ENCODE measurements around the gene IRX5.
A peak's percentile ranks its signal among the peaks of the same experiment; 100 is the strongest.

The IRX5 gene

DNA sequence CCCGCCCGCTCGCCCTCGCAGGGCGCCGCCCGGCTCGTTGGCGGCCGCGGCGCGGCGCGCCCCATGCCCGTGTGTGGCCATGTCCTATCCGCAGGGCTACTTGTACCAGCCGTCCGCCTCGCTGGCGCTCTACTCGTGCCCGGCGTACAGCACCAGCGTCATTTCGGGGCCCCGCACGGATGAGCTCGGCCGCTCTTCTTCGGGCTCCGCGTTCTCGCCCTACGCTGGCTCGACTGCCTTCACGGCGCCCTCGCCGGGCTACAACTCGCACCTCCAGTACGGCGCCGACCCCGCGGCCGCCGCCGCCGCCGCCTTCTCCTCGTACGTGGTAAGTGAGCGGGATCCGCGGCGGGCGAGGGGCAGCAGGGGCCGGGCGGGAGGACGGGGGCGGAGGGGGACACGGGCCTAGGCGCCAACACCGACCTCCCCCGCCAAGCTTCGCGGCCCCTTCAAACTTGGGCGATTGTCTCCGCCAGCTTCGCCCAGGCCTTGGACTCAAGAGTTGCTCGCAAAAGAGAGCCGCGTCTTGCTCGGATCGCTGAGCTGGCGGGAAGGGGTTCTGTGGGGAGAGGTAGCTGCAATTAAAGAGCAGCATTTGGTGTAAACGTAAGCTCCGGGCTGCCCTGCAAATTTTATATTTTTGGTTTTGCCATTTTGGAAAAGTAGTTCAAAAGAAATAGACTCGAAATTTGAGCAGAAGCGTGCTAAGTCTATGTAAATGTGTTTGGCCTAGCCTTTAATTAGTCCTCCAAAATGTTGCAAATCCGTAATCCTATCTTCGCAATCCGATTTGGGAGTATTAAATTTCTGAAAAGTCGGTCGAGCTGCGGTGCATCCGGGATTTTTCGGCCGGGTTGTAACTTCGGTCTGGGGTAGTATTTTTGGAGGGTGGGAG lies 702 bp downstream of the IRX5 start:
- DNase-seq, result peak in 1 of 6 experiments; percentile 41

DNA sequence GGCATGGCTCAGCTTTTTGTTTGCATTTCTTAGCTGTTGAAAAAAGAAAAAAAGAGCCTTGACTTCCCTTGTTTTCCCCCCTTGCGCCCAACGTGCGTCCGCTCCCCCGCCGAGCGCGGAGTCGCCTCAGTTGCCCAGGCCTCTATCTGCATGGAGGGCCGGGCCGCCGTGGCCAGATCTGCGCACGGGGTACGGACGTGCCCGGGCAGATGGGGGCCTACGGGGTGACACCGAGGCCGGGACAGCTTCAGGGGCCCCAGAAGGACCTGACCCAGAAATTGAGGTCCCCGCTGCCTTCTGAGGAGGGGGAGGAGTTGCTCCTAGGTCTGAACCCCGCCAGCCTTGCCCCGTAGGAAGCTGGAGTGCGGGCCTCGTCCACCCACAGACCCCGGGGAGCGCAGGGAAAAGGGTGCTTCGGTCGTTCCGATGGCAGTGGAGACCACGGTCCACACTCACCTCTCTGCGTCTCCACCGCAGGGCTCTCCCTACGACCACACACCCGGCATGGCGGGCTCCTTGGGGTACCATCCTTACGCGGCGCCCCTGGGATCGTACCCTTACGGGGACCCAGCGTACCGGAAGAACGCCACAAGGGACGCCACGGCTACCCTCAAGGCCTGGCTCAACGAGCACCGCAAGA lies 1.5 kb downstream of the IRX5 start:
- DNase-seq, result no peak

DNA sequence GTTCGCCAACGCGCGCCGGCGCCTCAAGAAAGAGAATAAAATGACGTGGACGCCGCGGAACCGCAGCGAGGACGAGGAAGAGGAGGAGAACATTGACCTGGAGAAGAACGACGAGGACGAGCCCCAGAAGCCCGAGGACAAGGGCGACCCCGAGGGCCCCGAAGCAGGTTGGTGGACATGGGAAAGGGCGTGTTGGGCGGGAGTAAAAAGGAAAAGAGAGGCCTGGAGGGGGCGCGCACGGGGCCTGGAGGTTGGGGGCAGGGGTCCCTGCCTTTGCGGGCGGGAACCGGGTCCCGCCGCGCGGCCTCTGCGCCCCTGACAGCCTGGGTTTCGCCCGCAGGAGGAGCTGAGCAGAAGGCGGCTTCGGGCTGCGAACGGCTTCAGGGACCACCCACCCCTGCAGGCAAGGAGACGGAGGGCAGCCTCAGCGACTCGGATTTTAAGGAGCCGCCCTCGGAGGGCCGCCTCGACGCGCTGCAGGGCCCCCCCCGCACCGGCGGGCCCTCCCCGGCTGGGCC lies 2.1 kb downstream of the IRX5 start:
- no peak for DNase-seq

DNA sequence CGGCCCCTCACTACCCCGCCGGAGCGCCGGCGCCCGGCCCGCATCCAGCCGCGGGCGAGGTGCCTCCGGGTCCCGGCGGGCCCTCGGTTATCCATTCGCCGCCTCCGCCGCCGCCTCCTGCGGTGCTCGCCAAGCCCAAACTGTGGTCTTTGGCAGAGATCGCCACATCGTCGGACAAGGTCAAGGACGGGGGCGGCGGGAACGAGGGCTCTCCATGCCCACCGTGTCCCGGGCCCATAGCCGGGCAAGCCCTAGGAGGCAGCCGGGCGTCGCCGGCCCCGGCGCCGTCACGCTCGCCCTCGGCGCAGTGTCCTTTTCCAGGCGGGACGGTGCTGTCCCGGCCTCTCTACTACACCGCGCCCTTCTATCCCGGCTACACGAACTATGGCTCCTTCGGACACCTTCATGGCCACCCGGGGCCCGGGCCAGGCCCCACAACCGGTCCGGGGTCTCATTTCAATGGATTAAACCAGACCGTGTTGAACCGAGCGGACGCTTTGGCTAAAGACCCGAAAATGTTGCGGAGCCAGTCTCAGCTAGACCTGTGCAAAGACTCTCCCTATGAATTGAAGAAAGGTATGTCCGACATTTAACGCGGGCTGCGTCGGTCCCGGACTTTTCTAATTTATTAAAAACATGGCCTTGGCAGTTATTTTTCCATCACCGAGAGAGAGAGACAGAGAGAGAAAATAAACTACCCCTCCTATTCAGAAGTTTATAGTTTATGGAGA lies 2.8 kb downstream of the IRX5 start:
- peak in 1 of 6 experiments; percentile 6 for DNase-seq

DNA sequence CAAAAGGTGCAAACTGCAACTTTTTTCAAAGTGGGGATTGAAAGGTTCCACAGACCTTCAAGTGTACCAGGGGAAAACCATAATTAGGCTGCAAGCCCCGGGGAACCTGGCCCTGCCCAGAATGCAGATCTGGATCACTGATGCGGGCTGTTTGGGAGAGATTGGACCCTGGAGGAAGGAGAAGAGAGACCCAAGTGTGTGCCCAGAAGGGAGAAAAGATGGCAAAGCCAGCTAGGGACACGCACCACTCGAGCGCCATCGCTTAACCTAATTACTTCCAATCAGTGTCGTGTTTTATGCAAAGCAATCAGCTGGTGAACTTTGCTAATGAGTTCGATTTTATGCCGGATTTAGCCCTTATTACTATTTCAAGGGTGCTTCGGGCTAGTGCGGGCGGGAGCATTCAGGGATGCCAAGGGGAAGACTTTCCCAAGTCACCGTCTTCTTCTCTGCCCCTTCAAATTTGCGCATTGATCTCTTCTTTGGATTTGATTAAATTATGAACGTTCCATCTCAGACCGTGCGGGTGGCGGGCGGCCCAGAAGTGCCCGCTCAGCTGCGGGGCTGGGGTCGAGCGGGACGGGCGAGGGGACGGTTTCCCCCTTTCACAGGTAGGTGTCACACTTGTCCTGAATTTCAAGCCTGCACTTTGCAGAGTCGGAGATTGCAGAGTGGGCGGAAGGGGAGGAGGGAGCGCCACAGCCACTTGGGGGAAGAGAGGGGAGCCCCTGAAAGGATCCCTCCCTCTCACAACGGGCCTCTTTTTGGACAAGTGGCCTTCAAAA lies 4.0 kb downstream of the IRX5 start:
- DNase-seq, result no peak

DNA sequence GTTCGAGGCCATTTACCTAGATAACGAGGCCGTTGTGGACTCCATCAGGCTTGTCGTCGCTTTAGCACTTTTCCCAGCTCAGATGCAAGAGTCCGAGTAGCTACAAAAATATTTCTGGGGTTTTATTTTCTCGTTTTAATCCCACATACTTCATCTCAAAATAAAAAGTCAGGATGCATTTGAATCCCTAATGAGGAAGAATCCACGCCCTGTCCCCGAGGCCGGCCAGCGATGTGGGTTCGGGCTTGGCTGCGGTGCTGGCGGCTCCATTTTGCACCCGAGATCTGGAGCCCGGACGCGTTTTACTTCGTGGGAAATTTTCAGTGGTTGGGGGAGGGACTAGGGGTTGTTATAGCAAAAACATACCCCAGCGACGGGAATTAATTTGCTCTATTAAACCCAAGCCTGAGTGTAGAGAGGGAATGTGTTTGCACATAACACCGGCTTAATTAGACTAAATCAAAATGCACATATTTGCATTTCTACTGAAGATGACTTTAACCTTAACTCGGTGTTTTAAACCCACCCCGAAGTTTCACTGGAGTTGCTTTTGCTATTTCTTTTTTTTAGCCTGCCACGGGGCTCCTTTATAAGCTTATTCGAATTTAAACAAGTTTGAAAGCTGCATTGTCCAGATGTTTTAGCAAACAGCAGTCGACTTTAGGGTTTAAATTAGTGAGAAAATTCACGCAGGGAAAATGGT lies 4.8 kb downstream of the IRX5 start:
- no peak for DNase-seq

DNA sequence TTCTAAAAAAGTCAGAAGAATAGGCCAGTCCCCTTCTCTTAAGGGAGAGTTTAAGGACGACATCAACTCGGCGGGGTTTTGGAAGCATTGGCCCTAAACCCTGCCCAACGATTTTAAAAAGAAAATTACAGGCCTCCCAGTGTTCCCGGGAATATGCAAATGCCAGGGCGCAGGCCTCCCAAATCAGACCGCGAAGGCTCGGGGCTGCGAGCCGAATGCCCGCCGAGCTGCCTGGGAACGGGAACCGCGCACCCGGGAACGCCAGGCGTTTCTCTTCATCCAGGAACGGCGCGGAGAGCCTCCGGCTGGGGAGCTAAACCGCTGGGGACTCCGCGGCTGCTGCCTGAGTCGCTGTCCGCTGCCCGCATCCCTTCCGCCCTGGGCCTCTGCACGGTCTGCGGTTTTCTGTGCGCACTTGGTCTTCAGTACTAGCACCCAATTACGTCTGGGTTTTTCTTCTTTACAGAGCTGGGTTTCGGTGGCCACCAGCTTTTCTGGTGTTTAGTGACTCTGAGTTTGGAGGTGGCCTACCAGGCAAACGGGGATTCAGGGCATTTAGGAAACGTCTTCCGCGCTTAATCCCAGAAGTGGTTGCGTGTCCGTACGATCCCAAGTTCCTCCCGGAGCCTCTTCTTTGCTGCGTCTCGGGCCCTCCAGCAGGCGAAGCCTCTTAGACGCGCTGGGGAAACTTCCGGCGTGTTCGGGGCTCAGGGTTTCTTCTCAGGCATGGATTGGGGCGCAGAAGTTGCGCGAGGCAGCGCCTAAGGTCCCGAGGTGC lies 5.7 kb downstream of the IRX5 start:
- DNase-seq, result peak in 1 of 6 experiments; percentile 16

DNA sequence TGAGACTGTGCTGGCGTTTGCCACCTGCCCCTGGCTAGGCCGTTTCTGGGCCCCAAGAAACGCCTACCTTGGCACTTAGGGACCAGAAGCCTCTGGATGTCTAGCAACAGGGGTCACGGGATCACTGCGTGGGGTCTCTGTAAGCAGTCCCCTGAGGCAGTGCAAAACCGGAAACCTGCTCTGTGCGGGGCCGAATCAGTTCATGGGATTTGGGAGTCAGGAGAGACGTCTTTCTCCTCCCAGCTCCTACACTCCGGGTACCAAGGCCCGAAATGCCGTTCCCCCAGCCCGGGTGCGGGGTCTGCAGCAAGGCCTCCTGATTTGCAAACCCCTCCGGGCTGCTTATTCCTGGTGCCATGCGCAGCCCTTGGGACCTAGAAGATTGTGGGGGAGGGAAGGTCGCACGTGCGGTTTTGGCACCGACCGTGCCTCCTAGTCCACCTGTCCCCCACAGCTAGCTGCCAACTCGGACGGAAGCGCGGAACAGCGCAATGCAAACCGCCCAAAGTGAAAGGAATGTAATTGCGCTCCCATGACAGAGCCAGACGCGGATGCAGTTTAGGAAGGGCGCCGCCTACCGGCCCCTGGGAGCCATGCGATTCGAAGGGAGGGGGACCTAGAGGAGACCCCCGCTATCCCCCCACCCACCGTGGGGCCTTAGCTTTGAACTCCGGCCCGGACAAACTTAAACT lies 6.5 kb downstream of the IRX5 start:
- DNase-seq, result no peak

DNA sequence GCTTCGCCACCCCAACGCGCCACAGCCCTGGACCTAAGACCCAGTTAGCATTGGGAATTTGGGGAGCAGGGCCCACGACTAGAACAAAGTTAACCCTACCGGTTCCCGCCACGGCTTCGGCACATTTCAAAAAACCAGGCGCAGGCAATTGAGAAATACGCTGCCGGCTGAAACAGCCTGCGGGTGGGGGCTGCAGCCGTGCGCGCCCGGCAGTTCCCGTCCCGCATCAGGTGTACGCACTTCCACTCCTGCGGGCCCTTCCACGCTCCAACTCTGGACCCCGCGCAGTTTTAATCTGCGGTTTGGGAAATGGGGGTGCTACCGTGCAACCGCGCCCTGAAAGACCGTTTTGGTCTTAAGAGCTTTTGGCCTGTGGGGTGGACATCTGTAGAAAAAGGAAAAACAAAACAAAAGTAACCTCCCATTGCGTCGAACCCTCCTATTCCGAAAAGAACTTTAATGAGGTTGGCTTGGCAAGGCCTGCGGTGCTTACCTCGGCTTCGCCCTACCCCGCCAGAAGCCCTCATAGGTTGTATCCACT lies 7.1 kb downstream of the IRX5 start:
- no peak for DNase-seq

DNA sequence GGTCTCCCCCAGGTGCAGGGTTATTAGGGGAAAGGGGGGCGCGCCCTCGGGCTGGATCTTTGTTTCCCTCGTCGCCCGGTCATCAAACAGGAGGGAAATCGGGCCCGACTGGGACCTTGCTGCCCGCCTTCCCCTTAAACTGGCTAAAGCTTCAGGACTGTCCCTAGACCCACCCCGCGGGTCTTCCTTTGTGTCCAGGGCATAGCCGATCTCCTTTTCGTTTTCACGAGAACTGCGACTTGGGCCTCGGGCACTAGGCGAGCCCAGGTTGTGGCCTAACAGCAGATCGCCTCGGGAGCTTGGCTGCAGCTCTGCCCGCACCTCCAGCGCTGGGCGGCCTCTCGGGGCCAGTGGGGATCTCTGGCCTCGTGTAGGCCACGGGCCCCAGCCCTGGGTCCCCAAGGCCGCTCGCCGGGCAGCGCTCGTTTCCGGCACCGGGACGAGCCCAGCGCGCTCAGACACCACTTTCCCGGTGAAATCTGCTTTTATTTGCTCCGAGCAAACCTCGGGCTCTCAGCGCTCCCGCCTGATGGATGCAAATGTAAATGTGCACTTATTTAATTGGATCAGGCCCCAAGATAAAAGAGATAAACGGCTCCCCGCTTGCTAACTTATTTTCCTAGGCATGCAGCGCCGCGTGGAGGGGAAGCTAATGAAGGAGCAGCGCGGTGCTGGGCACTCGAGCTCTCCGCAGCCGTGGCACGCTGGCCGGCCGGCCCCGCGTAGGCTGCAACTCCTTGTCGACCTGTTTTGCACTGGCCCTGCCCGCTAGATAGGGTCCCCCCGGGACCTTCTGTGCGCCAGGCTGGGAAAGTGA lies 7.8 kb downstream of the IRX5 start:
- DNase-seq, result no peak

DNA sequence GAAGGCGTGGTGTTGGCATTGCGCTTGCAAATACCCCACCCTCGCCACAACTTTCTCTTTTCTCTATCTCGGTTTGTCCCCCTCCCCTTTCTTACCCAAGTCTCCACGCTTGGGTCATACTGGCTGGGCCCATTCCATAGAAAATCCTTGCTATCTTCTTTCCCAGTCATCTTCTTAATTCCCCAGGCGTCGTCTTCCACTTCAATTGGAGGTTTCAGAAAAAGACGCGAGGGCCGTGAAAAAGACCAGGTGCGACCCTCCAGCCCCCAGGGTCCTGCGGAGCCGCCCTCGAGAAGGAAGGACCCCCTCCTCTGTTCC lies 8.3 kb downstream of the IRX5 start:
- no peak for DNase-seq

DNA sequence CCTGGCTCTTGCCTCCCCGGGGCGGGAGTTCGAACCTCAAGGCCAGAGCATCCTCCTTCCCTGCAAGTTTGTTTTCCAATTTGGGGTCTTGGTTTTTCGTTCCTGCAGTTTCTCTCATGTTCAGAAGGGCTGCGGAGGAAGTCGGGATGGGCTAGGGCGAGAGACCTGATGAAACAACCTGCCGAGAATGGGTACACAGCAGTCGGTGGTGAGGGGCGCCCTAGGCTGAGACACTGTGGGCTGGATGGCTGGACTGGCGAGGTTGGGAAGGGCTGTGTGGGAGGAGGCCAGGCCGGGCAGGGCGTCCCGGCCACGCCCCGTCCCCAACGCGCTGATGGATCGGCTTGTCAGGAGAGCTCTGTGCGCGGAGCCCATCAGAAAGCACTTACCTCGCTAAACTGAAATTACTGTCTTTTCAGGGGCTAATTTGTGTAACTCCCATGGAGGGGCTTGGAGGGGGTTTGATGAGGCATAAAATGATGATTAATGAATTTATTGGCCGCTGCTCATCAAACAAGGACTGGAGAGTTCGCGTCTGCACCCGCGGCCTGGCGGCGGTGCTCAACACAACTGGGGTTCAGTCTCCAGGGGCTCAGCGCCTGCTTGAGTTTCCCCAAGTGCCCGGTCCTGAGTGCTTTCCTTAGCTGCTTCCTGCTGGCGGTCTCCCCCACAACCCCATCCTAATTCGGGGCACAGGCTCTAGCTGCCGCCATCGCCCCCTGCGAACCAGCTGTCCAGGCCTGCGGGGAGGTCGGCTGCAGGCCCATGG lies 9.0 kb downstream of the IRX5 start:
- no peak for DNase-seq

DNA sequence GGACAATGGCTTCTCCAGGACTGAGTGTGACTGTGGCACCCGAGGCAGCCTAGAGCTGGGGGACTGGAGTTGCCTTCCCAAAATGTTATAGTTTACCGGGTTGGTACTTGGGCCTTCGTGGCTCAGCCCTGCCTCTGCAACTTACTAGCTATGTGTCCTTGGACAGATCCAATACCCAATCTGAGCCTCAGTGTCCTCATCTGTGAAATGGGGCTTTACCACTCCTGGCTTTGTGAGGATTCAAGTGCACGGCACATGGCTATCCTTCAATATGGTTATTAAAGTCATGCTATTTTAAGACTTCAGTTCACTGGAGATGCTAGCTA lies 9.6 kb downstream of the IRX5 start:
- no peak for DNase-seq

DNA sequence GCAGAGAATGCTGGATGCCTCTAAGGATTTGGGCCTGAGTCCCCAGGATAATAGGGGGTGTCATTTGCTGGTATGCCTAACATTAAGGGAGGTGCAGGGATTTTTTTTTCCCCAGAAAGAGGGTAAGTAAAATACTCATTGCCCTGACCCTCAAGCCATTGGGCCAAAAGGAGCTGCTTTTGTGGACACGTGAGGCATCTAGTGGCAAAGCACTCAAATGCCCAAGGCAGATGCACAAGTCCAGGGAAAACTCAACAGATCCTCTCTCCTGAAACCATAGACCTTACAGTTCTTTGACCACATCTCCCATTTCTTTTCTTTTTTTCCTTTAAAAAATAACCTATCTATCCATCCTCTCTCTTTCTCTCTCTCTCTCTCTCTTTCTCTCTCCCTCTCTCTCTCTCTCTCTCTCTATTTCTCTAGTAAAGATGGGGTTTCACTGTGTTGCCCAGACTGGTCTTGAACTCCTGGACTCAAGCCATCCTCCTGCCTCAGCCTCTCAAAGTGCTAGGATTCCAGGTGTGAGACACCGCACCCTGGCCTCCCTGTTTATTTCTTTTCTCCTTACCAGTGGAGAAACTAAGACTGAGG lies 11.8 kb downstream of the IRX5 start:
- DNase-seq, result no peak

DNA sequence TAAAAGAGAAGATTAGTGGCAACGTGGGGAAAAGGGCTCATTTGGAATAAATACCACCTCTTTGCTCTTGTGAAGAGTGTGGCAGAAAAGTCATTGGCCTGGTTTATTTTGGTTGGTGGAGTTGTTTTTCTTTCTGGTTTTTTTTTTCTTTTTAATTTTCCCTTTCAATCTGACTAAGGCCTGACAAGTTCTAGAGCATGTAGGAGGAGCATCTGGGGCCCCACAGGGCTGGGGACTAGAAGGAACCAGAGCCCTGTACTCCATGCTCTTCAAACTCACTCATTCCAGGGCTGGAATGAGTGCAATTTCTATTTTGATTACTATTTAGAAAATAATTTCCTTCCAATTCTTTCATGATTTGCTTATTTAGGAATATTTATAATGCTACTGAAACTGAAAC lies 13.3 kb downstream of the IRX5 start:
- DNase-seq, result no peak

DNA sequence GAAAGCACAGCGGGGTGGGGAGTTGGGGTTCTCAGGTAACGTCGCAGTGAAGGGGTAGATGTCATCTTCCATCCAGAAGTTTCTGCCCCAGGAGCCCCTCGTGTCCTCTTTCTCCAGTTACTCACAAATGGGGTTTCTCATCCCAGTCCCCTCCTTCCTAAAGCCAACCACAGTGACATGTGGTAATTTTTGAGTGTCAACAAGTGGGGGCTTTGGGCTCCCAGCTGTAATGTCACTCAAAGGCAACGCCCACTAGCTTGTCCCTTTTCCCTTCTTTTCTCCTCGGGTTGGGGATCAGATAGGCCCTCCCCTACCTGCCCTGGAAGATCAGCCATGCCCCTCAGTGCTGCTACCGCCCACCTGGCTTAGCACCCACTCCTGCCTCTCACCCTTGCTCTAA lies 14.4 kb downstream of the IRX5 start:
- DNase-seq, result no peak

DNA sequence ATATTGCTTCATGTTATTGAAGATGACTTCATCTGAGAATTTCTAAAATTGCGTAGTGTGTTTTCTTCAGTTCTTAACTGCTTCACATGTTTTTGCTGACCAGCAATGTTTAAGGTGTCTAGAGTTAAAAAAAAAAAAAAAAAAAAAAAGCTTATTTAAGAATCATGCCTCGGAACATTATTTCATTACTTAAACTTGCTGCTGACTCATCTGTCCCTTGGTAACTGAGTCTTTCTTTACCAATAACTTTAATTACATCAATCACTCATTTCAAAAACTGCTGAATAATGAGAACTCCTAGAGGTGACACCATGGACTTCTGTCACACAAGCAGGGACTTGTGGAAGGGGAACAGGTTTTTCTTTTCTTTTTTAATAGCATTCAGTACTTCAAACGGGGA lies 16.2 kb downstream of the IRX5 start:
- no peak for DNase-seq

DNA sequence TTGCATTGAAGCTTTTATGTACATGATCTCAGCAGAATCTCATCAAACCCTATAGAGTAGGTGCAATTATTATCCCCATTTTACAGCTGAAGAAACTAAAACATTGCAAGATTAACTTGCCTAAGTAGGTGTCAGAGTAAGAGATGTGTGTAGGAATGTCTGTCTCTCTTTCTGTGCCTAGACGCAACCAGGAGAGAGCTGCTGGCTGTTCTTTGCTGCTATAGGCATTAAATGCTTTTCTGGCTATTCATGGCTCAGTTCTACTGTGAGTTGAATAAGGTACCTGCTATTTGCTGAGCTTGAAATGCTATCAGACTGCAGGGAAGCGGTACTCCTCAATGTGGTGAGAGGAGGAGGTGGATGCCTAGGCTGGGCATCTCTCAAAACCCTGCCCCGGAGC lies 17.0 kb downstream of the IRX5 start:
- DNase-seq, result no peak

DNA sequence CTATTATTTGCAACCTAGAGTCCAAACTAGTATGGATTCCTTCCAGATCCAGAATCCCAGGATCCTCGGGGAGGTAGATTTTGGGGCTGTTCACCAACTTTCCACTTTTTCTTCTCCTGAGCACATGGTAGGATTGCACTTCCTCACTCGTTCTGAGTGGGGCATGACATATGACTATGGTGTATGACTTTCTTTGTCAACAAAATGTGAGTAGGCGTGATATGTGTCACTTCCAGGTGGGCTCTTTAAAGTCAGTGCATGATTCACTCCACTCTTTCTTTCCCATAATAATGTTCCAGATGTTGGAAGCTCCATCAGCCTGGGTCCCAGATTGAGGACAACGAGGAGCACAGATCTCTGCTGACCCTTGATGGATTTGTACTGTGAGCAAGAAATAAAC lies 21.5 kb downstream of the IRX5 start:
- DNase-seq, result no peak

All from stimulated activated naive CD4-positive, alpha-beta T cell (primary cell).